ENCODE measurements around the gene SLC1A2. TPM values are rescaled to one million over a fixed set of nuclear protein-coding genes. Genes with fewer than 3 reads are reported as not detected.
A peak's percentile ranks its signal among the peaks of the same experiment; 100 is the strongest.

Gene SLC1A2
- total and polyA plus RNA-seq, 11 donors = 0.80 to 23.5 (median 5.2) TPM

- no peak overlapping the region for H3K4me3 ChIP-seq
- no peak overlapping the region for H3K27ac ChIP-seq
- peaks cover 0 to 16% (median 0%) of the 10 kb centered on the region in 12 donors for H3K9me3 ChIP-seq
- intact Hi-C loops (cut with DNase I) = loop anchor here (2.0 to 10.0 kb wide), 9 partner anchors 147 to 313 kb away; no protein-coding TSS in a partner anchor
- no peaks in the 10 kb centered on the region for H3K36me3 ChIP-seq
- H3K27me3 ChIP-seq = no peaks in the 10 kb centered on the region
- DNase-seq (peak in 3 of 5 donors; percentile 30 to 53 (median 47)), ATAC-seq (peak in 1 of 4 donors; percentile 51)
- 56 to 63% (median 60%) methylated on average over 15 of the region's 15 CpGs for WGBS, 4 donors
- H3K4me1 ChIP-seq = peaks cover 0 to 47% (median 0%) of the 10 kb centered on the region in 12 donors
- TF ChIP-seq POLR2A (IDR thresholded peaks at IDR 0.05) = no peak
- TF ChIP-seq, protein P1, sequence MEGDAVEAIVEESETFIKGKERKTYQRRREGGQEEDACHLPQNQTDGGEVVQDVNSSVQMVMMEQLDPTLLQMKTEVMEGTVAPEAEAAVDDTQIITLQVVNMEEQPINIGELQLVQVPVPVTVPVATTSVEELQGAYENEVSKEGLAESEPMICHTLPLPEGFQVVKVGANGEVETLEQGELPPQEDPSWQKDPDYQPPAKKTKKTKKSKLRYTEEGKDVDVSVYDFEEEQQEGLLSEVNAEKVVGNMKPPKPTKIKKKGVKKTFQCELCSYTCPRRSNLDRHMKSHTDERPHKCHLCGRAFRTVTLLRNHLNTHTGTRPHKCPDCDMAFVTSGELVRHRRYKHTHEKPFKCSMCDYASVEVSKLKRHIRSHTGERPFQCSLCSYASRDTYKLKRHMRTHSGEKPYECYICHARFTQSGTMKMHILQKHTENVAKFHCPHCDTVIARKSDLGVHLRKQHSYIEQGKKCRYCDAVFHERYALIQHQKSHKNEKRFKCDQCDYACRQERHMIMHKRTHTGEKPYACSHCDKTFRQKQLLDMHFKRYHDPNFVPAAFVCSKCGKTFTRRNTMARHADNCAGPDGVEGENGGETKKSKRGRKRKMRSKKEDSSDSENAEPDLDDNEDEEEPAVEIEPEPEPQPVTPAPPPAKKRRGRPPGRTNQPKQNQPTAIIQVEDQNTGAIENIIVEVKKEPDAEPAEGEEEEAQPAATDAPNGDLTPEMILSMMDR (IDR thresholded peaks at IDR 0.05) = peak; percentile 62 to 84 (median 72)
These were observed 181.3 kb downstream of the SLC1A2 start for GRCh38 chr11:35237860-35238715.

GRCh38 chr11:35237351-35237750 lies 182.0 kb downstream of the SLC1A2 start:
- peak overlapping the region in 1 of 12 donors; percentile 66 for H3K27ac ChIP-seq
- ATAC-seq = no peak

GRCh38 chr11:35236667-35237003 lies 182.7 kb downstream of the SLC1A2 start:
- TF ChIP-seq, protein P1 (IDR thresholded peaks at IDR 0.05) = no peak
- TF ChIP-seq POLR2A (IDR thresholded peaks at IDR 0.05) = no peak
- ATAC-seq (peak in 3 of 4 donors; percentile 51 to 56 (median 52)), DNase-seq (peak in 1 of 5 donors; percentile 37)
- H3K27me3 ChIP-seq = no peaks in the 10 kb centered on the region
- intact Hi-C loops (cut with DNase I) = loop anchor here (2.0 to 10.0 kb wide), 9 partner anchors 148 to 312 kb away; no protein-coding TSS in a partner anchor
- H3K4me3 ChIP-seq = no peak overlapping the region
- peaks cover 0 to 52% (median 0%) of the 10 kb centered on the region in 12 donors for H3K4me1 ChIP-seq
- peak overlapping the region in 2 of 12 donors; percentile 16 to 66 for H3K27ac ChIP-seq
- peaks cover 0 to under 1% (median 0%) of the 10 kb centered on the region in 9 donors for H3K36me3 ChIP-seq
- WGBS, 4 donors = 81 to 86% (median 85%) methylated on average over 5 of the region's 5 CpGs
- H3K9me3 ChIP-seq = peaks cover 0 to 16% (median 0%) of the 10 kb centered on the region in 12 donors

More at GRCh38 chr11:35237351-35237750, 182.0 kb downstream of the SLC1A2 start:
- no peak for DNase-seq
- WGBS, 4 donors = 89 to 99% (median 92%) methylated on average over 1 of the region's 1 CpG
- intact Hi-C loops (cut with DNase I) = loop anchor here (2.0 to 10.0 kb wide), 9 partner anchors 147 to 313 kb away; no protein-coding TSS in a partner anchor
- no peaks in the 10 kb centered on the region for H3K36me3 ChIP-seq
- H3K27me3 ChIP-seq = no peaks in the 10 kb centered on the region
- H3K4me1 ChIP-seq = peaks cover 0 to 52% (median 0%) of the 10 kb centered on the region in 12 donors
- H3K4me3 ChIP-seq = no peak overlapping the region
- no peak for TF ChIP-seq POLR2A (IDR thresholded peaks at IDR 0.05)
- TF ChIP-seq, protein P1 (IDR thresholded peaks at IDR 0.05) = no peak
- H3K9me3 ChIP-seq = peaks cover 0 to 16% (median 0%) of the 10 kb centered on the region in 12 donors

Measured in heart left ventricle (tissue), 16 donors.